Measurements from ENCODE around the gene CELF5. TPM values are rescaled to one million over a fixed set of nuclear protein-coding genes. Genes with fewer than 3 reads are reported as not detected.
"Not testable (repeated sequence)": the region's sequence is repeated elsewhere in the genome, so short reads cannot be mapped to it uniquely, and the experiment has no call there.

Gene CELF5
- total RNA-seq, 2 donors from 2014 or later, result 0.08 TPM; not detected in 1

DNA sequence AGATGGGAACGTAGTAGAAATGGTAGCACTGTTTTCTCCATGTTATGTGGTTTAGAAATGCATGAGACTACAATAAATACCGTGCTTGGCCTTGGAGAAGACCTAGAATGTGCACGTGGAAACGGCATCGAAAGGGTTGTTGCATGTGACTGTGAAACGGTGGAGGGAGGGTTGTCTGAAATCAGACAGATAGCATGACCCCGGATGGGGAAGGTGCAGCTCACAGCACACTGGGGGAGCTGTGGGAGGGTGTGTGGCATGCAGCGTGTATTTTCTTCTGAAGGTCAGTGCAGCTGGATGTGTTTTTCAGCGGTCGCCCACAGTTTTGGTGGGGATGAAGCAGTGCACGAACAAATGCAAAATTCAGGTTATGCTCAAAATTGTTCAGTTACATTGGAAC, 63.4 kb downstream of the CELF5 start:
- no peaks in the 10 kb centered on the region for H3K9me3 ChIP-seq
- H3K27me3 ChIP-seq, result no peaks in the 10 kb centered on the region
- no peaks in the 10 kb centered on the region for H3K36me3 ChIP-seq
- H3K4me1 ChIP-seq, result peaks cover 0 to 13% of the 10 kb centered on the region in 2 donors
- no peak overlapping the region for H3K4me3 ChIP-seq
- H3K27ac ChIP-seq, result no peak overlapping the region
- DNase-seq (ENCODE audit: low spot score), result no peak
- TF ChIP-seq, protein P1, sequence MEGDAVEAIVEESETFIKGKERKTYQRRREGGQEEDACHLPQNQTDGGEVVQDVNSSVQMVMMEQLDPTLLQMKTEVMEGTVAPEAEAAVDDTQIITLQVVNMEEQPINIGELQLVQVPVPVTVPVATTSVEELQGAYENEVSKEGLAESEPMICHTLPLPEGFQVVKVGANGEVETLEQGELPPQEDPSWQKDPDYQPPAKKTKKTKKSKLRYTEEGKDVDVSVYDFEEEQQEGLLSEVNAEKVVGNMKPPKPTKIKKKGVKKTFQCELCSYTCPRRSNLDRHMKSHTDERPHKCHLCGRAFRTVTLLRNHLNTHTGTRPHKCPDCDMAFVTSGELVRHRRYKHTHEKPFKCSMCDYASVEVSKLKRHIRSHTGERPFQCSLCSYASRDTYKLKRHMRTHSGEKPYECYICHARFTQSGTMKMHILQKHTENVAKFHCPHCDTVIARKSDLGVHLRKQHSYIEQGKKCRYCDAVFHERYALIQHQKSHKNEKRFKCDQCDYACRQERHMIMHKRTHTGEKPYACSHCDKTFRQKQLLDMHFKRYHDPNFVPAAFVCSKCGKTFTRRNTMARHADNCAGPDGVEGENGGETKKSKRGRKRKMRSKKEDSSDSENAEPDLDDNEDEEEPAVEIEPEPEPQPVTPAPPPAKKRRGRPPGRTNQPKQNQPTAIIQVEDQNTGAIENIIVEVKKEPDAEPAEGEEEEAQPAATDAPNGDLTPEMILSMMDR (IDR thresholded peaks at IDR 0.05), result no peak

DNA sequence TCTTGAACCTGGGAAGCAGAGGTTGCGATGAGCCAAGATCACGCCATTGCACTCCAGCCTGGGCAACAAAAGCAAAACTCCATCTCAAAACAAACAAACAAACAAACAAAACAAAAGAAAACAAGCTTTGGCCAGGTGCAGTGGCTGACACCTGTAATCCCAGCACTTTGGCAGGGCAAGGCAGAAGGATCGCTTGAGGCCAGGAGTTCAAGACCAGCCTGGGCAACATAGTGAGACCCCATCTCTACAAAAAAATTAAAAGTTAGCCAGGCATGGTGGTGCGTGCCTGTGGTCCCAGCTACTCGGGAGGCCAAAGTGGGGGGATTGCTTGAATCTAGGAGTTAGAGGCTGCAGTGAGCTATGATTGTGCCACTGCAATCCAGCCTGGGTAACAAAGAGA, 64.0 kb downstream of the CELF5 start:
- not testable (repeated sequence) for H3K4me3 ChIP-seq; DNase-seq (ENCODE audit: low spot score); H3K27me3 ChIP-seq; H3K36me3 ChIP-seq; H3K27ac ChIP-seq; H3K9me3 ChIP-seq
- H3K4me1 ChIP-seq, result peaks cover 0 to 13% of the 10 kb centered on the region in 2 donors

DNA sequence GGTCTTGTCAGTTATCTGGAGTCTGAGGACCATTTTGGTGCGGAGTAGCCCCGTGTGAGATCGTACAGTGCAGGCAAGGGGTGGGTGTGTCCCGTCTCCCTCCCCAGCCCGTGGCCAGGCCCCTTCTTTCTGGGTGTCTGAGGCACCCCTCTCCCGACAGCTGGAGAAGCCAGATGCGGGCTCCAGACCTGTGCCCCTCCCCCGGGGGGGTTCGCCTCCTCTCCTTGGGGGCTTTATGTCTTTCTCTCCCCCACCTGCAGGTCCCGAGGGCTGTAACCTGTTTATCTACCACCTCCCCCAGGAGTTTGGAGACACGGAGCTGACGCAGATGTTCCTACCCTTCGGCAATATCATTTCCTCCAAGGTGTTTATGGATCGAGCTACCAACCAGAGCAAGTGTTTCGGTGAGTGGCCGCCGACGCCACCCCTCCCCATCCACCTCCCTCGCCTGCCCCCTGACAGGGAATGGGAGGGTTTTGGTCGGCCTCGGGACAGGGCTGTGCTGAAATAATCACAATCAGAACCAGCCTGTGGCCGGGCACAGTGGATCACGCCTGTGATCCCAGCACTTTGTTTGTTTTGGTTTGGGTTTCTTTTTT, 65.6 kb downstream of the CELF5 start:
- Histone ChIP-seq H3K27ac (no peak overlapping the region), H3K4me3 (no peak overlapping the region), H3K27me3 (no peaks in the 10 kb centered on the region), H3K4me1 (peaks cover 0 to 3% of the 10 kb centered on the region in 2 donors), H3K36me3 (no peaks in the 10 kb centered on the region), H3K9me3 (no peaks in the 10 kb centered on the region)
- TF ChIP-seq, protein P1 (IDR thresholded peaks at IDR 0.05), result no peak
- DNase-seq (ENCODE audit: low spot score), result no peak

DNA sequence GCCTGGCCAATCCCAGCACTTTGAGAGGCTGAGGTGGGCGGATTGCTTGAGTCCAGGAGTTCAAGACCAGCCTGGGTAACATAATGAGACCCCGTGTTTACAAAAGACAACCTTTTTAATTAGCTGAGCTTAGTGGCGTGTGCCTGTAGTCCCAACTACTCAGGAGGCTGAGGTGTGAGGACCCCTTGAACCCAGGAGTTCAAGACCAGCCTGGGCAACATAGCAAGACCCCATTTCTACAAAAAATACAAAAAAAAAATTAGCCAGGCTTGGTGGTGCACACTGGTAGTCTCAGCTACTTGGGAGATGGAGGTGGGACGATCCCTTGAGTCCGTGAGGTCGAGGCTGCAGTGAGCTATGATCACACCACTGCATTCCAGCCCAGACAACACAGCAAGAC, 66.4 kb downstream of the CELF5 start:
- H3K27me3 ChIP-seq; H3K27ac ChIP-seq; H3K36me3 ChIP-seq; DNase-seq (ENCODE audit: low spot score); H3K9me3 ChIP-seq; H3K4me3 ChIP-seq; H3K4me1 ChIP-seq: not testable (repeated sequence)

DNA sequence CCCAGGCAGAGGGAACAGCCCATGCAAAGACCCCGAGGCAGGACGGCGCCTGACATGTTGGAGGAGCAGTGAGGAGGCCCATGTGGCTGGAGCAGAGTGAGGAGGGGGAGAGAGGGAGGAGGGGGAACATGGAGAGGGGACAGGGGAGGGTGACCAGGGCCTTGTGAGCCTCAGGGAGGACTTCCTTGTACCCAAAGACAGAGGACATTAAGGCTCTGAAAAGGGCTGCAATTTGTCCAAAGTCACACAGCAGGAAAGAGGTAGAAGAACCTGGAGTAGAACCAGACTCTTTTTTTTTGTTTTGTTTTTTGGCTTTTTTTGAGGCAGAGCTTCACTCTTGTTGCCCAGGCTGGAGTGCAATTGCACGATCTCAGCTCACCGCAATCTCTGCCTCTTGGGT, 67.2 kb downstream of the CELF5 start:
- Histone ChIP-seq H3K27ac (no peak overlapping the region), H3K4me1 (no peaks in the 10 kb centered on the region), H3K9me3 (no peaks in the 10 kb centered on the region), H3K4me3 (no peak overlapping the region), H3K27me3 (no peaks in the 10 kb centered on the region), H3K36me3 (no peaks in the 10 kb centered on the region)
- TF ChIP-seq, protein P1 (IDR thresholded peaks at IDR 0.05), result no peak
- DNase-seq (ENCODE audit: low spot score), result no peak

DNA sequence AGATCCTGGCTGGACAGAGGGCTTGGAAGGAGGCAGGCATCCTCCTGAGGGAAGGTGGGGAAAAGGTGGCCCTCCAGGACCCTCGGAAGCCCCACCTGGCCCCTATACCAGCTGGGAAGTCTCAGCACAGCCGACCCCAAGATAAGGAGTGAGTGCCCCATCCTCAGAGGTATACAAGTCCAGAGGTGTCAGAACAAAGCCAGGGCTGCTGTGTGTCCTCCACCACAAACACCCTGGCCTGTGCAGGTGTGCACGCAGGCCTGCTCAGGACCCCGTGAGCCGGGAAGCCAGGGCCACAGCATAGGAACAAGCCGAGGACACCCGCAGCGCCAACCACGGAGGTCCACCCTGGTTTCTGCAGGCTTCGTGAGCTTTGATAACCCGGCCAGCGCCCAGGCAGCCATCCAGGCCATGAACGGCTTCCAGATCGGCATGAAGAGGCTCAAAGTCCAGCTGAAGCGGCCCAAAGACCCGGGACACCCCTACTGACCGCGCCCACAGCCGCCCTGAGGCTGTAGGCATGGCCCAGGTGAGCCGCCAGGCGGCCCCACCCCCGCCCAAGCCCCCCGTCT, 68.6 kb downstream of the CELF5 start:
- H3K4me3 ChIP-seq, result no peak overlapping the region
- no peaks in the 10 kb centered on the region for H3K4me1 ChIP-seq
- H3K27ac ChIP-seq, result no peak overlapping the region
- no peaks in the 10 kb centered on the region for H3K9me3 ChIP-seq
- H3K36me3 ChIP-seq, result no peaks in the 10 kb centered on the region
- no peaks in the 10 kb centered on the region for H3K27me3 ChIP-seq
- DNase-seq (ENCODE audit: low spot score), result no peak
- TF ChIP-seq, protein P1 (IDR thresholded peaks at IDR 0.05), result no peak

DNA sequence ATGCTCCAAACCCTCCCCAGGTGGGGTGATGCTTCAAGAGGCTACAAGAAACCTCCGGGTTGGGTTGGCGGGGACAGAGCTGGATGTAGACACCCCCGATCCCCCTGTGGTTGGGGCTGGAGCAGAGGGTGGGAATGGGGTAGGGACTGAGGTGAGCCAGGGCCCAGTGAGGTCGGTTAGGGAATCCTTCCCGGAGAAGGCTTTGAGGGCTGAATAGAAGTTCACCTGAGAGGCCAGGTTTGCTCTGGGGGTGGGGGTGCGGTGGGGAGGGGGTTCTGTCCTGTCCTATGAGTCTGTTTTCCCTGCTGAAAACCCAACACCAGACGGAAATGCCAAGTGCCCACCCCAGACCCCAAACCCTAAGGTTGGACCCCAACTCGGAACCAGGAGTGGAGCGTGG, 69.1 kb downstream of the CELF5 start:
- no peak overlapping the region for H3K27ac ChIP-seq
- DNase-seq (ENCODE audit: low spot score), result no peak
- H3K27me3 ChIP-seq, result no peaks in the 10 kb centered on the region
- H3K4me1 ChIP-seq, result no peaks in the 10 kb centered on the region
- no peaks in the 10 kb centered on the region for H3K9me3 ChIP-seq
- no peaks in the 10 kb centered on the region for H3K36me3 ChIP-seq
- H3K4me3 ChIP-seq, result no peak overlapping the region
- TF ChIP-seq, protein P1 (IDR thresholded peaks at IDR 0.05), result no peak

Measured in right atrium auricular region (tissue), 2 donors.